Left ventricle myocardium inferior (tissue), 1 donor: ENCODE data around the gene APPL2. TPM values are rescaled to one million over a fixed set of nuclear protein-coding genes. Genes with fewer than 3 reads are reported as not detected.

Source experiments
- DNase-seq: peaks from one replicate; pipeline ENCODE4 v3.0.0-alpha.2; 2020
- H3K27ac ChIP-seq: fragments of 200-600 bp; replicated peaks from 2 replicates; pipeline ENCODE4 v1.8.0; 2021
- H3K27me3 ChIP-seq: fragments of 200-600 bp; 2 replicates; pipeline ENCODE4 v1.8.0; 2021; ENCODE audit warnings: low read depth
- H3K36me3 ChIP-seq: fragments of 200-600 bp; 2 replicates; pipeline ENCODE4 v1.8.0; 2021
- H3K4me1 ChIP-seq: fragments of 200-600 bp; 2 replicates; pipeline ENCODE4 v1.8.0; 2021
- H3K4me3 ChIP-seq: fragments of 200-600 bp; 2 replicates; pipeline ENCODE4 v1.8.0; 2021; ENCODE audit warnings: mild to moderate bottlenecking, moderate library complexity
- H3K9me3 ChIP-seq: fragments of 200-600 bp; replicated peaks from 2 replicates; pipeline ENCODE4 v1.8.0; 2021
- intact Hi-C: fragments of 100-400 bp; cut with micrococcal nuclease; formaldehyde crosslinking; loops from one replicate; pipeline ENCODE4 v1.11.0; 2022
- total RNA-seq: library from RNA; stranded (reverse); fragmentation: NEBNext Ultra II Directional; extraction: Animal tissue kit (Norgen Biotek cat#: 25700); gene quantifications from one replicate; pipeline ENCODE4 v1.2.1, GENCODE V29; 2021
- TF ChIP-seq, protein P1 (sequence below): fragments of 200-600 bp; IDR thresholded peaks from 2 replicates; pipeline ENCODE4 v1.8.0; 2021; ENCODE audit warnings: antibody characterized with exemption, mild to moderate bottlenecking, borderline replicate concordance
- donor health status: DM: no; HTN: yes; CAD: no; lungs with severe emphysema.

Gene APPL2
- total RNA-seq, 1 donor from 2014 or later = 19.8 TPM

DNA sequence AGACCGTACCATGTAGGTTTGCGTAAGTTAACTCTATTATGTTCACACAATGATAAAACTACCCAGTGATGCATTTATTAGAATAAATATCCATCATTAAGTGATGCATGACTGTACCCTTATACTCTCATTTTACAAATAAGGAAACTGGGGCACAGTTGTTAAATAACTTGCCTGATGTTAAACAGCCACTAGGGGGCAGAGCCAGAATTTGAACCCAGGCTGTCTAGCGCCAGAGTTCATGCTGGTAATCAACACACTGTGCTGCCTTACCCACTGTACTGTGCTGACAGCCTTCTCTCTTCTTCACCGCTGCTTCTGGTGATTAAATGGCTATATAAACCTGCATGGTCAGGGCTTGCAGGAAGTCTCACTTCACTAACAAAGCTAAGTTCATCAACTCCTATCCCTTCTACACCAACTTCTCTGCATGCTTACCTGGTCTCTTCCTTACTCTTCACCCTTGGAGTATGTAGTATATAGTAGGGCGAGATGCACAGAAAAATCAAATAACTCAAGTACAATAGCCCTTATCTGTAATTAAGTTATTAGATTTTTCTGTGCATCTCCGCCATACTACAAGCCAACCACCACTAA lies 43.6 kb upstream of the APPL2 start:
- H3K27ac ChIP-seq = no peak overlapping the region
- H3K9me3 ChIP-seq = no peaks in the 10 kb centered on the region
- DNase-seq = no peak
- no peaks in the 10 kb centered on the region for H3K4me1 ChIP-seq
- H3K36me3 ChIP-seq = no peaks in the 10 kb centered on the region
- no peak overlapping the region for H3K4me3 ChIP-seq
- intact Hi-C loops = loop anchor here (5.0 kb wide), 1 partner anchor 103 kb away; no protein-coding TSS in a partner anchor
- TF ChIP-seq, protein P1, sequence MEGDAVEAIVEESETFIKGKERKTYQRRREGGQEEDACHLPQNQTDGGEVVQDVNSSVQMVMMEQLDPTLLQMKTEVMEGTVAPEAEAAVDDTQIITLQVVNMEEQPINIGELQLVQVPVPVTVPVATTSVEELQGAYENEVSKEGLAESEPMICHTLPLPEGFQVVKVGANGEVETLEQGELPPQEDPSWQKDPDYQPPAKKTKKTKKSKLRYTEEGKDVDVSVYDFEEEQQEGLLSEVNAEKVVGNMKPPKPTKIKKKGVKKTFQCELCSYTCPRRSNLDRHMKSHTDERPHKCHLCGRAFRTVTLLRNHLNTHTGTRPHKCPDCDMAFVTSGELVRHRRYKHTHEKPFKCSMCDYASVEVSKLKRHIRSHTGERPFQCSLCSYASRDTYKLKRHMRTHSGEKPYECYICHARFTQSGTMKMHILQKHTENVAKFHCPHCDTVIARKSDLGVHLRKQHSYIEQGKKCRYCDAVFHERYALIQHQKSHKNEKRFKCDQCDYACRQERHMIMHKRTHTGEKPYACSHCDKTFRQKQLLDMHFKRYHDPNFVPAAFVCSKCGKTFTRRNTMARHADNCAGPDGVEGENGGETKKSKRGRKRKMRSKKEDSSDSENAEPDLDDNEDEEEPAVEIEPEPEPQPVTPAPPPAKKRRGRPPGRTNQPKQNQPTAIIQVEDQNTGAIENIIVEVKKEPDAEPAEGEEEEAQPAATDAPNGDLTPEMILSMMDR = peak; percentile 72
- peaks cover 6% of the 10 kb centered on the region for H3K27me3 ChIP-seq

DNA sequence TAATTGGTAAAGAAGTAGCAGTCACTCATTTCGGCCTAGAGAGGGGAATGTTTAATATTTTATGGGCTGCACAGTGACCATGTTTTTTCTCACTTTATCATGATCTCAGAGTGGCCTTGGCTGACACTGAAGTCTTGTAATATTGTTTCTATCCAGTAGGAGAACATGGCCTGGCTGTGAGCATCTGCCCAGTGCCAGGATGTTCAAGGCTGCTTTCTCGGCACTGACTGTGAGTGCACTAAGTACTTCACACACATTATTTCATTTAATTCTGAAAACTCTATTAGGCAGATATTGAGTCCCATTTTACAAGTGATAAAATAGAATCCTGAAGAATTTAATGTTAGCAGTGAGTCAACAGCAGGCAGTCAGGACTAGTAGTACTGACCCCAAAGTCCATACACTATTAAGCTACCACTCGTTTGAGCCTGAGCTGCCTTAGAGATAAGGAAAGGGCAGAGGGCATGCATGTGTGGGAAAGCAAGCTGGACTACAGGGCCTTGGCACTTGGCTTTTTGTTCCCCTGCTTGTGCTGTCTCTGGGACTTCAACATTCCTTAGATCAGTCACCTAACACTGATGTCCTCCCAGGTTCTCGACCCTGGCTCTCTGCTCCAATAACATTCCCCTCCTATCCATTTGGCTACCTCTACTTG lies 42.2 kb upstream of the APPL2 start:
- Histone ChIP-seq H3K27ac (no peak overlapping the region), H3K4me1 (no peaks in the 10 kb centered on the region), H3K27me3 (peaks cover 6% of the 10 kb centered on the region), H3K9me3 (no peaks in the 10 kb centered on the region), H3K4me3 (no peak overlapping the region), H3K36me3 (no peaks in the 10 kb centered on the region)
- no peak for DNase-seq
- TF ChIP-seq, protein P1 = no peak
- intact Hi-C loops = loop anchor here (5.0 kb wide), 1 partner anchor 104 kb away; no protein-coding TSS in a partner anchor

DNA sequence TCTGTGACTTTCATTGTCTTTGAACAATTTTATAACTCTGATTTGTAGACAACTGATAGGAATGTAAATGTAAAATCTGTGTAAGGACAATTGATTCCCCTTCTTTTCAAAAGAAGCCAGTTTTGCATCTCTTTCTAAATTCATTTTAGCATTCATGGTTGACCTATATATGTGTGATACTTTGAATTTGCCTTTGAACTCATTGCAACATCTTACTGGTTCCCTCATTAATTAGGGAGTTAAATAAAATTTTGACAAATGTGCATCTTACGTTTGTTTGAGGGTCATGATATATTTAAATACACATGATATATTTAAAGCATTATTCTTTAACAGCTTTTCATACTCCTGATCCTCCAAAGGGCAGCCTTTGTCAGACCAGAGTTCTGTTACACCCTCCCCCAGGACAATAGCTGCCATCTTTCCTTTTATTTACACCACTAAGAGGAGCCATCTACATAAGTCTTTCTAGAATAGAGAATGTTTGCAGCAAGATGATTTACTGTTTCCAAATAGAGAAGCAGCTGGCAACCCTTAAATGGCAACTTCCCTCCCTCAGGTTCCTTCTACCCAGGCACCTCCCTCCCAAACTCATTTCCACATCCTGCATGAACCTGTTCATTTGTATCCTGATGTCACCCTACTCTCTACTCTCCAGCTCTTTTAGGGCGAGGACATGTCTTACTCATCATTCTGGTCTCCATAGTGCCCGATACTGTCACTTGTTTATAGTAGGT lies 40.2 kb upstream of the APPL2 start:
- Histone ChIP-seq H3K4me3 (no peak overlapping the region), H3K36me3 (no peaks in the 10 kb centered on the region), H3K4me1 (no peaks in the 10 kb centered on the region), H3K27ac (no peak overlapping the region), H3K27me3 (no peaks in the 10 kb centered on the region), H3K9me3 (no peaks in the 10 kb centered on the region)
- intact Hi-C loops = loop anchor here (5.0 kb wide), 1 partner anchor 106 kb away; no protein-coding TSS in a partner anchor
- TF ChIP-seq, protein P1 = no peak
- no peak for DNase-seq

DNA sequence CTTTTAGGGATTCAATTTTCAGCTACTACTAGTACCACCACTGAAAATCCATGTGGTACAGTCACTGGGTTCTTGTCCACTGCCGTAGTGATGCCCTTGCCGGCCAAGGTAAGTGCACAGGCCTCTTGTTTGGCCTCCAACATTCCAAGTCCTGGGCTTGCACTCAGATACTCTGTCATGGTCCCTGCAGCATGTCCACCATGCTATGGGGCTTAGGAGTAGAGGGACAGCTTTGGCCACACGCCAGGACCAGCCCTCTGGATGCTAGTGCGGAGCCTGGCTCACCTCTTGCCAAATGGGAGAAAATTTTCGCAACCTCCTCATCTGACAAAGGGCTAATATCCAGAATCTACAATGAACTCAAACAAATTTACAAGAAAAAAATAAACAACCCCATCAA lies 38.6 kb upstream of the APPL2 start:
- Histone ChIP-seq H3K4me3 (no peak overlapping the region), H3K36me3 (no peaks in the 10 kb centered on the region), H3K9me3 (no peaks in the 10 kb centered on the region), H3K27me3 (no peaks in the 10 kb centered on the region), H3K4me1 (no peaks in the 10 kb centered on the region), H3K27ac (no peak overlapping the region)
- TF ChIP-seq, protein P1 = no peak
- intact Hi-C loops = no loop called here
- no peak for DNase-seq

DNA sequence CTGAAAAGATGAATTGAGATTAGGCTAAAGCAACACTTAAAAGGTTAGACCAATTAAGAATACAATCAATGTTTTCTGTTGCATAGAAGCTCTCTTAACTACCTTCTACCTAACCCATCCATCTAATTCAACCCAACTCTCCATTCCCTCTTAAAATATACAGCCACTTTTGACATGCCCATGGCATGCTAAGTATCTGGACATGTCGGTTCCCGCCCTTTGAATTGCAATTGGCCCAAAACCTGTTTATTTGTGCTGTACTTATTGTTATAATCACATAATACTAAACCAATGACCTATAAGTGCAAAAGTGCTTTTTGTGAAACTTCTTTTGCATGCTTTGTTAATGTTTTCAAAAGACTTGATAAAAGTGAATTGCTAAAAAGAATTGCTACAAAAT lies 37.6 kb upstream of the APPL2 start:
- Histone ChIP-seq H3K36me3 (no peaks in the 10 kb centered on the region), H3K27me3 (no peaks in the 10 kb centered on the region), H3K4me3 (no peak overlapping the region), H3K4me1 (no peaks in the 10 kb centered on the region), H3K27ac (no peak overlapping the region), H3K9me3 (no peaks in the 10 kb centered on the region)
- no peak for DNase-seq
- intact Hi-C loops = no loop called here
- TF ChIP-seq, protein P1 = no peak
